A549 (cell line): ENCODE measurements around the gene RSAD1.

Experiments
- CEBPB ChIP-seq, 2 experiments: fragments of >200 bp in 1 of 2; sonication (Bioruptor Twin) in 1 of 2; formaldehyde crosslinking in 1 of 2; IDR thresholded peaks; 2 replicates each; pipeline ENCODE4 v1.6.1; 2012 to 2016
- CHD2 ChIP-seq: fragments of 150-350 bp; IDR thresholded peaks from 2 replicates; pipeline ENCODE4 v1.6.1; 2014; ENCODE audit warnings: low read length; ENCODE audit not compliant: partially characterized antibody
- CTCF ChIP-seq: fragments of >200 bp; sonication (Bioruptor Twin); formaldehyde crosslinking; IDR thresholded peaks from 3 replicates; pipeline ENCODE4 v1.5.1; 2016
- E2F6 ChIP-seq: IDR thresholded peaks from 2 replicates; pipeline ENCODE4 v1.6.1; 2012; ENCODE audit warnings: low read depth, borderline replicate concordance
- MAX ChIP-seq: IDR thresholded peaks from 2 replicates; pipeline ENCODE4 v1.6.1; 2012
- MYC ChIP-seq: IDR thresholded peaks from 2 replicates; pipeline ENCODE4 v1.6.1; 2012; ENCODE audit warnings: mild to moderate bottlenecking, inconsistent platforms, low read length, improper control_type of control experiment, borderline replicate concordance
- NFE2L2 ChIP-seq: fragments of 150-350 bp; conservative IDR thresholded peaks from 2 replicates; pipeline ENCODE4 v1.6.1; 2014; ENCODE audit warnings: low read length
- POLR2A ChIP-seq: IDR thresholded peaks from 2 replicates; pipeline ENCODE4 v1.6.1; 2012; ENCODE audit warnings: mild to moderate bottlenecking, low read length
- RAD21 ChIP-seq, 2 experiments: fragments of >200 bp in 1 of 2; sonication (Bioruptor Twin) in 1 of 2; formaldehyde crosslinking in 1 of 2; IDR thresholded peaks in 1 of 2; conservative IDR thresholded peaks in 1 of 2; 2 replicates in 1 of 2; 3 replicates in 1 of 2; pipeline ENCODE4 v1.6.1; 2012 to 2018; ENCODE audit warnings: inconsistent platforms in 1 of 2
- TP53 ChIP-seq: fragments of 250-450 bp; sonication (Bioruptor Pico); IDR thresholded peaks from 2 replicates; pipeline ENCODE4 v1.5.0; 2021; ENCODE audit warnings: mild to moderate bottlenecking, moderate library complexity
- USF2 ChIP-seq: fragments of 450-650 bp; IDR thresholded peaks from 2 replicates; pipeline ENCODE4 v1.6.1; 2014; ENCODE audit warnings: antibody characterized with exemption

- TF ChIP-seq CTCF (no peak), CEBPB (IDR thresholded peaks at IDR 0.05) (no peak), POLR2A (no peak), MYC (no peak), CHD2 (no peak), MAX (no peak), NFE2L2 (no peak), E2F6 (no peak), TP53 (CRISPR knock-in tag) (no peak), USF2 (no peak), RAD21 (conservative IDR thresholded peaks at IDR 0.05 in 1 of 2, IDR thresholded peaks at IDR 0.05 in 1 of 2) (no peak)
These were observed 53.9 kb downstream of the RSAD1 start, which contains the start of gene EPN3 for GRCh38 chr17:50532452-50533024.
